Smooth muscle cell (in vitro differentiated cells): ENCODE results near the gene NPSR1. TPM values are rescaled to one million over a fixed set of nuclear protein-coding genes. Genes with fewer than 3 reads are reported as not detected.

Source experiments
- DNase-seq: peaks from one replicate; lab custom pipeline; 2025; ENCODE audit not compliant: unreplicated experiment; lab: John Stamatoyannopoulos, UW
- H2AFZ ChIP-seq: fragments of 200-600 bp; sonication (generic); 2 replicates; pipeline ENCODE4 v1.6.0; 2016; ENCODE audit warnings: antibody characterized with exemption, low read depth, mild to moderate bottlenecking
- H3F3A ChIP-seq: fragments of 200-600 bp; sonication (generic); 2 replicates; pipeline ENCODE4 v1.6.0; 2017; ENCODE audit warnings: antibody characterized with exemption, low read depth
- H3K27ac ChIP-seq: fragments of 200-600 bp; sonication (generic); 2 replicates; pipeline ENCODE4 v1.5.1; 2016; ENCODE audit warnings: low read depth, mild to moderate bottlenecking
- H3K27me3 ChIP-seq: fragments of 200-600 bp; sonication (generic); 2 replicates; pipeline ENCODE4 v1.6.1; 2016; ENCODE audit warnings: low read depth, mild to moderate bottlenecking
- H3K36me3 ChIP-seq: fragments of 200-600 bp; sonication (generic); 2 replicates; pipeline ENCODE4 v1.5.1; 2016; ENCODE audit warnings: low read depth
- H3K4me1 ChIP-seq: fragments of 200-600 bp; sonication (generic); 2 replicates; pipeline ENCODE4 v1.5.1; 2016; ENCODE audit warnings: low read depth
- H3K4me2 ChIP-seq: fragments of 200-600 bp; sonication (generic); 2 replicates; pipeline ENCODE4 v1.6.0; 2016; ENCODE audit warnings: mild to moderate bottlenecking
- H3K4me3 ChIP-seq: fragments of 200-600 bp; sonication (generic); 2 replicates; pipeline ENCODE4 v1.5.1; 2016; ENCODE audit warnings: mild to moderate bottlenecking
- H3K79me2 ChIP-seq: fragments of 200-600 bp; sonication (generic); 2 replicates; pipeline ENCODE4 v1.6.0; 2016; ENCODE audit warnings: low read depth, mild to moderate bottlenecking
- H3K9ac ChIP-seq: fragments of 200-600 bp; sonication (generic); 2 replicates; pipeline ENCODE4 v1.6.0; 2016; ENCODE audit warnings: low read depth
- H3K9me3 ChIP-seq: fragments of 200-600 bp; sonication (generic); replicated peaks from 2 replicates; pipeline ENCODE4 v1.5.1; 2016; ENCODE audit warnings: low read depth
- H4K20me1 ChIP-seq: fragments of 200-600 bp; sonication (generic); 2 replicates; pipeline ENCODE4 v1.6.0; 2016; ENCODE audit warnings: low read depth
- CTCF ChIP-seq: fragments of 200-600 bp; sonication (generic); IDR thresholded peaks from 2 replicates; pipeline ENCODE4 v1.5.1; 2017; ENCODE audit warnings: borderline replicate concordance, mild to moderate bottlenecking, antibody characterized with exemption; ENCODE audit not compliant: insufficient read depth, poor library complexity, severe bottlenecking
- WGBS: methylation state at CpG from one replicate; pipeline ENCODE4 v1.1.7; 2016; ENCODE audit warnings: low lambda C conversion rate; 5-methylcytosine and 5-hydroxymethylcytosine counted together
- polyA plus RNA-seq: library from polyadenylated mRNA; unstranded; fragments of >200 nt; fragmentation: Nextera tagmentation; extraction: Ambion mirVana; gene quantifications from 2 replicates; pipeline ENCODE4 v1.2.1, GENCODE V29; 2016
- total RNA-seq: library from RNA; depleted of rRNA; stranded (reverse); fragments of >200 nt; gene quantifications from 2 replicates; pipeline ENCODE4 v1.2.3, GENCODE V29; 2014

The NPSR1 gene
- total and polyA plus RNA-seq, 2 experiments from 2014 or later: not detected

GRCh38 chr7:34845666-34846361 lies 187.8 kb downstream of the NPSR1 start:
- no peaks in the 10 kb centered on the region for H3K36me3 ChIP-seq
- H3K27ac ChIP-seq: peak overlapping the region; percentile 15
- no peak overlapping the region for H3K9ac ChIP-seq
- DNase-seq: no peak
- peak overlapping the region; percentile 33 for H3K4me2 ChIP-seq
- no peaks in the 10 kb centered on the region for H4K20me1 ChIP-seq
- H3F3A ChIP-seq: no peaks in the 10 kb centered on the region
- H3K4me1 ChIP-seq: peaks cover 33% of the 10 kb centered on the region
- H2AFZ ChIP-seq: no peak overlapping the region
- no peaks in the 10 kb centered on the region for H3K9me3 ChIP-seq
- 27% methylated on average over 4 of the region's 4 CpGs for WGBS
- TF ChIP-seq CTCF: no peak
- no peak overlapping the region for H3K4me3 ChIP-seq
- no peaks in the 10 kb centered on the region for H3K27me3 ChIP-seq
- no peaks in the 10 kb centered on the region for H3K79me2 ChIP-seq

GRCh38 chr7:34846976-34847375 lies 189.0 kb downstream of the NPSR1 start:
- DNase-seq: no peak
- no peak overlapping the region for H3K4me3 ChIP-seq
- 76% methylated on average over 5 of the region's 5 CpGs for WGBS
- no peak overlapping the region for H3K9ac ChIP-seq
- no peaks in the 10 kb centered on the region for H3K79me2 ChIP-seq
- H3K27me3 ChIP-seq: no peaks in the 10 kb centered on the region
- no peak for TF ChIP-seq CTCF
- H3F3A ChIP-seq: no peaks in the 10 kb centered on the region
- H3K27ac ChIP-seq: no peak overlapping the region
- H4K20me1 ChIP-seq: no peaks in the 10 kb centered on the region
- H3K4me2 ChIP-seq: no peak overlapping the region
- H3K36me3 ChIP-seq: no peaks in the 10 kb centered on the region
- no peaks in the 10 kb centered on the region for H3K9me3 ChIP-seq
- peaks cover 24% of the 10 kb centered on the region for H3K4me1 ChIP-seq
- no peak overlapping the region for H2AFZ ChIP-seq

- Histone ChIP-seq H3K27me3 (no peaks in the 10 kb centered on the region), H2AFZ (no peak overlapping the region), H3K9ac (no peak overlapping the region), H3K4me3 (no peak overlapping the region), H4K20me1 (no peaks in the 10 kb centered on the region), H3K4me1 (peaks cover 17% of the 10 kb centered on the region), H3F3A (no peaks in the 10 kb centered on the region), H3K79me2 (no peaks in the 10 kb centered on the region), H3K9me3 (no peaks in the 10 kb centered on the region), H3K36me3 (no peaks in the 10 kb centered on the region), H3K4me2 (no peak overlapping the region), H3K27ac (no peak overlapping the region)
- TF ChIP-seq CTCF: no peak
- no peak for DNase-seq
- 100% methylated on average over 1 of the region's 1 CpG for WGBS
Measured at GRCh38 chr7:34848670-34849069, 190.7 kb downstream of the NPSR1 start.
